Left renal cortex interstitium (tissue), 4 donors: ENCODE data around the gene WDR87. TPM values are rescaled to one million over a fixed set of nuclear protein-coding genes. Genes with fewer than 3 reads are reported as not detected.
A peak's percentile ranks its signal among the peaks of the same experiment; 100 is the strongest.
"Not testable (repeated sequence)": the region's sequence is repeated elsewhere in the genome, so short reads cannot be mapped to it uniquely, and the experiment has no call there.

ENCODE experiments used
- DNase-seq, 4 donors: peaks; one replicate each; pipeline ENCODE4 v3.0.0-alpha.2; 2013; ENCODE audit warnings: low read depth in 4 of 4, low spot score in 2 of 4, missing footprints in 1 of 4
- polyA plus RNA-seq, 4 donors: library from polyadenylated mRNA; unstranded; fragments of 120-200 nt; gene quantifications; one replicate each; pipeline ENCODE4 v1.2.1, GENCODE V29; 2013; ENCODE audit not compliant: insufficient read length in 4 of 4

WDR87 gene
- polyA plus RNA-seq, 4 donors, result 0.02 TPM; not detected in 3

DNA sequence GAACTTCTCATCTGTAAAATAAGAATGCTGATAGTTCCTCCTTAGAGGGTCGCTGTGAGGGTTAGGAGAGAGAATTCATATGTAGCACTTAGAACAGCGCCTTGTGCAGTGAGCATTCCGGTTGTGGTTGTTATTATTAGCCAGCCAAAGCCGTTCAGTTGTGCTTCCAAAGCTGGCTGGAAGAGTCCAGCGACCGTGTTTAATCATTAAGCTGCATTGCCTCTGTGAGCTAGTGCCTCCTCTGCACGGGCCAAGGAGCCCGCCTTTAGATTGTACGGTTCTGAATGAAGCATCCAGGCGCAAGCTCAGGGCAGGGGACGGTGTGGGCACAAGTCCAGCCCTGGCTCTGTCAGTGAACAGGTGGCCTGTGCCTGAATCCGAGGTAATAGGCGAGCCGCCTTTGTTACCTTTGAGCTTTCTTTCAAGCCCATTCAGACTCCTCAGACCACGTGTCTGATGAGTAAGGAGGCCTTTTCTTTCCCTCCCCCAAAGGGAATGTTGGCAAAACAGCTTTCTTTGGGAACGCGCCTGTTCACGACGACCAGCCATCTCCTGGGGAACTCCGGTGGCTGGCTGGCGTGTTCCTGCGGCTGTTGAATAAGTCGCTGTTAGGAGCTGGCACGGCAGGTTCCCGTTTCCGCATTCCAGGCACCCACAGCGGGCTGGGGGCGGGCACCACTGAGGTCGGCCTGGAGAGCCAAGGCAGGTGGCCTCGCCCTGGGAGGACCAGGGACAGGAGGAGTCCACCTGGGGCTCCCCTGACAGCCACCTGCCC is 25.7 kb upstream of the WDR87 start:
- DNase-seq, result peak in 1 of 4 donors; percentile 83

GRCh38 chr19:37930416-37930815 is 24.0 kb upstream of the WDR87 start:
- DNase-seq, result no peak

GRCh38 chr19:37929355-37929923 is 23.0 kb upstream of the WDR87 start:
- DNase-seq, result no peak

DNA sequence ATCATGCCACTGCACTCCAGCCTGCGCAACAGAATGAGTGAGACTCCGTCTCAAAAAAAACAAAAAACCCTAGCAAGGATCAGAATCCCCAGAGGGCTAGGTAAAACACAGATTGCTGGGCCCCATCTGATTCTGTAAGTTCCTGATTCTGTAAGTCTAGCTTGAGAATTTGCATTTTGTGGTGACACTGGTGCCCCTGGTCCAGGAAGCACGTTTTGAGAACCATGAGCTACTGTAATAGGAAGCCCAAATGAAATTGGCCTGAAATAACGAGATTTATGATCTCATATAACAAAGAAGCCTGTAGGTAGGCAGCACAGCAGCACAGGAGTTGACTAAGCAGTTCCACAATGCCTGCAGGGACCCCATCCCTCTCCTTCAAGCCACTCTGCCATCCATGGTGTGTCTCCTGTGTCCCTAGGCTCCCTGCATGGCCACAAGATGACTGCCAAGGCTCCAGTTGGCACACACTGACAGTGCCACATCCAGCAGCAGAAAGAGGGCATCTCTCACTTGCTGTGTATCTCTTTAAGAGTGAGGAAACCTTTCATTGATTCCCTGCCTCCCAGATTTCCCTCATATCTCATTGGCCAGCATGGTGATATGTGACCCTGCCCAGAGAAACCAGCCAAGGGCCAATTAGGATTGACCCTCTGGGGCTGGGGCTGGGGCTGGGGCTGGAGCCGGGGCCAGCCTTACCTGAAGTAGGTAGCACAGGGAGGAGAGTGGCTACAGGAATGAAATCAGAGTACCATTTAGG is 22.3 kb upstream of the WDR87 start:
- no peak for DNase-seq

GRCh38 chr19:37926711-37927110 is 20.3 kb upstream of the WDR87 start:
- no peak for DNase-seq

GRCh38 chr19:37926255-37926654 is 19.9 kb upstream of the WDR87 start:
- no peak for DNase-seq

- no peak for DNase-seq
Observed at GRCh38 chr19:37925212-37925611, 18.8 kb upstream of the WDR87 start.

DNA sequence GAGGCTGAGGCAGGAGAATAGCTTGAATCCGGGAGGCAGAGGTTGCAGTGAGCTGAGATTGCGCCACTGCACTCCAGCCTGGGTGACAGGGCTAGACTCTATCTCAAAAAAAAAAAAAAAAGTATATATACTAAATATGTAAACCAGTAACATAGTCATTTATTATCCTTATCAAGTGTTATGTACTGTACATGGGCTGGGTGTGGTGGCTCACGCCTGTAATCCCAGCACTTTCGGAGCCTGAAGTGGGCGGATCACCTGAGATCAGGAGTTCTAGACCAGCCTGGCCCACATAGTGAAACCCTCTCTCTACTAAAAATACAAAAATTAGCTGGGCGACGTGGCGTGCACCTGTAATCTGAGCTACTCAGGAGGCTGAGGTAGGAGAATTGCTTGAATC is 18.2 kb upstream of the WDR87 start:
- not testable (repeated sequence) for DNase-seq

- no peak for DNase-seq
Observed at GRCh38 chr19:37920591-37921450, 14.4 kb upstream of the WDR87 start.

- no peak for DNase-seq
Observed at GRCh38 chr19:37914908-37915307, 8.5 kb upstream of the WDR87 start.

GRCh38 chr19:37909661-37910199 is 3.3 kb upstream of the WDR87 start:
- DNase-seq, result no peak

DNA sequence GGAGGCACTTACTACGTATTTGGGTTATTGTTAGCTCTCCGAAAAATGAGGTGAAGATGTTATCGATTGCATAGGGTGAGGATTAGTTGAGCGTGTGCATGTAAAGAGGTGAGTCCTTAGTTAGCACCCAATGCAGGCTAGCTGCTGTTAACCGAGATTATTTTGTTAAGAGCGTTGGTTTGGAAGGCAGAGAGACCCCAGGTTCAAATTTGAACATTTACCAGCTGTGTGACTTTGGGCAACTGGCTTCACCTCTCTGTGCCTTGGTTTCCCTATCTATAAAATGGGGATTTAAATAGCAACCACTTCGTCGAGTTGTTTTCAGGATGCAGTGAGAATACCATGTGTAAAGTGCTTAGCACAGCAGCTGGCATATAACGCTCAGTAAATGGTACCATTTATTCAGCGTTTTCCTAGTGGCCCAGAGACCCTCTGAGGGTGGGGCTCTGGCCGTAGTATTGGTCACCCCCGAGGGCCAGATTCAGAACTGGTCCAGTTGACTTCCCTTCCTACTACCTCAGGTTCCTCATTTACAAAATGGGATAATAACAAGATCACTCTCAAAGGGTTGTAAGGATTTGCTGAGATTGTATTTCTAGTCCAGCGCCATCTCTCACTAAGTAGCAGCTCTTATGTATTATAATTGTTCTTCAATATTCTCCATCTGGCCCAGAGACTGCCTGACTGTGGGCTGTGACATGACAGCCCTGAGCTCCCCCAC is 1.5 kb upstream of the WDR87 start:
- DNase-seq, result no peak

- peak; percentile 84 to 94 (median 92) for DNase-seq
Observed at GRCh38 chr19:37906869-37907734, 708 bp upstream of the WDR87 start, which contains the start of gene SIPA1L3. Gene SIPA1L3, plus strand, starts transcription at chr19:37907208. Its CDS starts 174,358 bp downstream, at chr19:38081566.

GRCh38 chr19:37903096-37903495 is 3.3 kb downstream of the WDR87 start:
- DNase-seq, result no peak

DNA sequence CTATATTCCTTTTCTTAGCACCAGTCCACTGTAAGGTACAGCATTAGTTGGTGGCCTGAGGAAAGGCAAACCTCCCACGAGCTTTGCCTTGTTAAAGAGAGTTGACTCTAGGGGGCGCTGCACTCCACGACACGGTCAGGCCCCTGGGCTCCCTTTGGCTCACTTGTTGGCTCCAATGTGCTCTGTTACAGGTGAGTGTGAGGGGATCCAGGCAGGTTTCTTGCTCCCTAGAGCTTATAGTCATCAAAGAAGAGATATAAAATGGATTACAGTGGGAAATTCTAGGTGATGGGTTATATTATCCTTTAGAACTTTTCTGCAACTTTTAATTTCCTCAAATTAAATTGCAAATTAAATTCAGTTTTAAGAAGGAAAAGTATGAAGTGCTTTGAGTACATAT is 3.7 kb downstream of the WDR87 start:
- peak in 2 of 4 donors; percentile 31 to 73 for DNase-seq

- DNase-seq, result no peak
Observed at GRCh38 chr19:37899966-37900365, 6.4 kb downstream of the WDR87 start.

GRCh38 chr19:37899453-37899852 is 6.9 kb downstream of the WDR87 start:
- DNase-seq, result no peak

DNA sequence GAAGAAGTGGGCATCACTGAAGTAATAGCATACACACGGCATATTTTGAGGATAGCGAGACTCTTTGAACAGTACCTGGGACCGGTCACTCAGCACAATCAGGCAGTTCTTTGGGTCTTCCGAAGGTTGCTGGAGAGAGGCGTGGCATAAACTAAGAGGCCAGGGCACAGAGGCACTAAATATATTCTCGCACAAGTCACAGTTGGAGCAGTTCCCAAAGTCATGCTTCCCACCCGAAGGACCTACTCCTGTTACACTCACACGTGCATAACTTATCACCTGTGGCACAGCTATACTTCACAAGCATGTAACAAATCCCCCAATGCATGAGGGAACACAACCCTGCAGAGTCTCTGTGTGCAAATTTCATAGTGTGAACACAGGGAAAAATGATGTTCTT is 10.2 kb downstream of the WDR87 start:
- DNase-seq, result no peak
